HepG2 (cell line): ENCODE results near the gene NOXA1. TPM values are rescaled to one million over a fixed set of nuclear protein-coding genes. Genes with fewer than 3 reads are reported as not detected.
A peak's percentile ranks its signal among the peaks of the same experiment; 100 is the strongest.

ENCODE experiments used
- GPN1 ChIP-seq: sonication (generic); formaldehyde crosslinking; IDR thresholded peaks from 2 replicates; pipeline ENCODE4 v1.5.1; 2020; ENCODE audit warnings: missing genetic modification reagents, borderline replicate concordance
- HES4 ChIP-seq: sonication (generic); formaldehyde crosslinking; IDR thresholded peaks from 2 replicates; pipeline ENCODE4 v1.9.0; 2021; ENCODE audit warnings: mild to moderate bottlenecking, missing genetic modification reagents, borderline replicate concordance
- HMGA1 ChIP-seq: sonication (generic); formaldehyde crosslinking; conservative IDR thresholded peaks from 2 replicates; pipeline ENCODE4 v1.4.0; 2020; ENCODE audit warnings: missing genetic modification reagents
- MED13 ChIP-seq: sonication (generic); formaldehyde crosslinking; IDR thresholded peaks from 2 replicates; pipeline ENCODE4 v1.5.0; 2020; ENCODE audit warnings: missing genetic modification reagents
- MLLT10 ChIP-seq: sonication (generic); formaldehyde crosslinking; IDR thresholded peaks from 2 replicates; pipeline ENCODE4 v1.4.0; 2020; ENCODE audit warnings: missing genetic modification reagents
- MTA3 ChIP-seq: sonication (generic); formaldehyde crosslinking; IDR thresholded peaks from 2 replicates; pipeline ENCODE4 v1.4.0; 2020; ENCODE audit warnings: missing genetic modification reagents
- NR3C1 ChIP-seq: sonication (generic); formaldehyde crosslinking; IDR thresholded peaks from 2 replicates; pipeline ENCODE4 v1.4.0; 2020; ENCODE audit warnings: missing genetic modification reagents
- RFX1 ChIP-seq: fragments of 450-650 bp; IDR thresholded peaks from 2 replicates; pipeline ENCODE4 v1.6.1; 2017
- ZBTB1 ChIP-seq: sonication (generic); formaldehyde crosslinking; IDR thresholded peaks from 2 replicates; pipeline ENCODE4 v1.4.0; 2020; ENCODE audit warnings: missing genetic modification reagents, borderline replicate concordance
- ZNF138 ChIP-seq: sonication (generic); formaldehyde crosslinking; IDR thresholded peaks from 2 replicates; pipeline ENCODE4 v1.5.0; 2020; ENCODE audit warnings: mild to moderate bottlenecking, low read depth, missing genetic modification reagents
- ZNF672 ChIP-seq: sonication (generic); formaldehyde crosslinking; IDR thresholded peaks from 2 replicates; pipeline ENCODE4 v1.8.1; 2022; ENCODE audit warnings: missing genetic modification reagents
- ZSCAN22 ChIP-seq: sonication (generic); formaldehyde crosslinking; IDR thresholded peaks from 2 replicates; pipeline ENCODE4 v1.4.0; 2020; ENCODE audit warnings: mild to moderate bottlenecking, missing genetic modification reagents
- polyA plus RNA-seq, 8 experiments: library from polyadenylated mRNA; depleted of rRNA in 3 of 8; stranded (reverse) in 7 of 8; unstranded in 1 of 8; fragments of >200 nt; fragmentation: Illumina TruSeq in 4 of 8; extraction: Trizol in 4 of 8; gene quantifications; 2 replicates each; pipeline versions ENCODE4 v1.2.1 to v1.2.3, GENCODE V29; 2011 to 2016; ENCODE audit warnings: low read depth in 4 of 8, missing spikeins in 1 of 8, mixed read lengths in 1 of 8; ENCODE audit not compliant: insufficient read depth in 1 of 8
- total RNA-seq, 5 experiments: library from RNA; depleted of rRNA; stranded (reverse); fragments of >200 nt; fragmentation: Illumina TruSeq; extraction: Trizol; gene quantifications; 2 replicates each; pipeline ENCODE4 v1.2.3, GENCODE V29; 2016; ENCODE audit warnings: low read depth in 1 of 5
- TF ChIP-seq, protein P1 (sequence below): IDR thresholded peaks from 2 replicates; pipeline ENCODE4 v1.6.1; 2012; ENCODE audit warnings: low read length, improper control_type of control experiment
- TF ChIP-seq, protein P2 (sequence below): sonication (generic); formaldehyde crosslinking; IDR thresholded peaks from 2 replicates; pipeline ENCODE4 v1.5.0; 2020; ENCODE audit warnings: missing genetic modification reagents
- TF ChIP-seq, protein P3 (sequence below): sonication (generic); formaldehyde crosslinking; IDR thresholded peaks from 2 replicates; pipeline ENCODE4 v1.5.0; 2020; ENCODE audit warnings: mild to moderate bottlenecking, missing genetic modification reagents
- TF ChIP-seq, protein P4 (sequence below): sonication (generic); formaldehyde crosslinking; IDR thresholded peaks from 2 replicates; pipeline ENCODE4 v1.8.0; 2023; ENCODE audit warnings: mild to moderate bottlenecking, missing genetic modification reagents
- TF ChIP-seq, protein P5 (sequence below): sonication (generic); formaldehyde crosslinking; IDR thresholded peaks from 2 replicates; pipeline ENCODE4 v1.4.0; 2020; ENCODE audit warnings: mild to moderate bottlenecking, missing genetic modification reagents
- TF ChIP-seq, protein P6 (sequence below): sonication (generic); formaldehyde crosslinking; IDR thresholded peaks from 2 replicates; pipeline ENCODE4 v1.8.0; 2022; ENCODE audit warnings: low read depth, missing genetic modification reagents
- TF ChIP-seq, protein P7 (sequence below): sonication (generic); formaldehyde crosslinking; IDR thresholded peaks from 2 replicates; pipeline ENCODE4 v1.8.1; 2023; ENCODE audit warnings: missing genetic modification reagents, mild to moderate bottlenecking, borderline replicate concordance

Gene NOXA1
- total and polyA plus RNA-seq, 2 of the 13 experiments (the other 11 are each of a cell fraction or from before 2014, with no cell fraction given): 0.78 to 1.2 TPM

DNA sequence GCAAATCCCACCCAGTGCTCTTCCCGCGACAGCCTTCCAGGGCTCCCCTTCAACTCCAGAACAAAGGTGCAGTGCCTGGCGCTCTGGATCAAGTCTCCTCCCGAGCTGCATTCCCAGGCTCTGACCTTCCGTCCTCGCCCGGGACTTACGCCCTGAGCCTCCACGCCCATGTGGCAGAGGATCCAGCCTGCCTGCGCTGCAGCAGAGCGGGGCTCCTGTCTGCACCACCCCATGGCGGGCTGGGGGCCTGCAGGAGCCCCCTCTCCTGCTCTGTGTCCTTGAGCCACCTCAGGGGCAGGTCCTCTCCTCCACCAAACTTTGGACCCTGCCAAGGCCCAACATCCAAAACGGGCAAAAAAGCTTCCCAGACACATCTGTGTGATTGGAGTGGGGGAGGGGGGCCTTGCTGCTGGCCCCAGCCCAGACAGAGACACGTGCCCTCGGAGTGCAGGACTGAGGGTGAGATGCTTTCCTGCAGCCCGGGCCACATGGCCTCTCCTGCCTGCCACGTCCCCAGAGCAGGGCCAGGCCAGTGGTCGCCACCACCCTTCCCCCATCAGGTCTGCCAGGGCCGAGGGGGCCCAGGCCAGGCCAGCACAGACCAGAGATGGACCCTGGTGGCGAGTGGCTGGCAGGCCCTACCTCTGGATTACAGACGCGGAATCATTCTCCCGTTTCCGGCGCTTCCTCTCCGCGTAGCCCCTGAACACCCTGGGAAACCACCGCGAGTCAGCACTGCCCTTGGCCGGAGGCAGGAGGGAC is 31.6 kb downstream of the NOXA1 start (continued):
- TF ChIP-seq, protein P1, sequence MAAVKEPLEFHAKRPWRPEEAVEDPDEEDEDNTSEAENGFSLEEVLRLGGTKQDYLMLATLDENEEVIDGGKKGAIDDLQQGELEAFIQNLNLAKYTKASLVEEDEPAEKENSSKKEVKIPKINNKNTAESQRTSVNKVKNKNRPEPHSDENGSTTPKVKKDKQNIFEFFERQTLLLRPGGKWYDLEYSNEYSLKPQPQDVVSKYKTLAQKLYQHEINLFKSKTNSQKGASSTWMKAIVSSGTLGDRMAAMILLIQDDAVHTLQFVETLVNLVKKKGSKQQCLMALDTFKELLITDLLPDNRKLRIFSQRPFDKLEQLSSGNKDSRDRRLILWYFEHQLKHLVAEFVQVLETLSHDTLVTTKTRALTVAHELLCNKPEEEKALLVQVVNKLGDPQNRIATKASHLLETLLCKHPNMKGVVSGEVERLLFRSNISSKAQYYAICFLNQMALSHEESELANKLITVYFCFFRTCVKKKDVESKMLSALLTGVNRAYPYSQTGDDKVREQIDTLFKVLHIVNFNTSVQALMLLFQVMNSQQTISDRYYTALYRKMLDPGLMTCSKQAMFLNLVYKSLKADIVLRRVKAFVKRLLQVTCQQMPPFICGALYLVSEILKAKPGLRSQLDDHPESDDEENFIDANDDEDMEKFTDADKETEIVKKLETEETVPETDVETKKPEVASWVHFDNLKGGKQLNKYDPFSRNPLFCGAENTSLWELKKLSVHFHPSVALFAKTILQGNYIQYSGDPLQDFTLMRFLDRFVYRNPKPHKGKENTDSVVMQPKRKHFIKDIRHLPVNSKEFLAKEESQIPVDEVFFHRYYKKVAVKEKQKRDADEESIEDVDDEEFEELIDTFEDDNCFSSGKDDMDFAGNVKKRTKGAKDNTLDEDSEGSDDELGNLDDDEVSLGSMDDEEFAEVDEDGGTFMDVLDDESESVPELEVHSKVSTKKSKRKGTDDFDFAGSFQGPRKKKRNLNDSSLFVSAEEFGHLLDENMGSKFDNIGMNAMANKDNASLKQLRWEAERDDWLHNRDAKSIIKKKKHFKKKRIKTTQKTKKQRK: no peak
- TF ChIP-seq, protein P2, sequence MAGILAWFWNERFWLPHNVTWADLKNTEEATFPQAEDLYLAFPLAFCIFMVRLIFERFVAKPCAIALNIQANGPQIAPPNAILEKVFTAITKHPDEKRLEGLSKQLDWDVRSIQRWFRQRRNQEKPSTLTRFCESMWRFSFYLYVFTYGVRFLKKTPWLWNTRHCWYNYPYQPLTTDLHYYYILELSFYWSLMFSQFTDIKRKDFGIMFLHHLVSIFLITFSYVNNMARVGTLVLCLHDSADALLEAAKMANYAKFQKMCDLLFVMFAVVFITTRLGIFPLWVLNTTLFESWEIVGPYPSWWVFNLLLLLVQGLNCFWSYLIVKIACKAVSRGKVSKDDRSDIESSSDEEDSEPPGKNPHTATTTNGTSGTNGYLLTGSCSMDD (CRISPR knock-in tag): 0 out of 2 replicates have a peak, but pooled peaks have one; percentile 14
- TF ChIP-seq MLLT10 (CRISPR knock-in tag): no peak
- no peak for TF ChIP-seq RFX1
- TF ChIP-seq ZNF672: no peak
- TF ChIP-seq, protein P3, sequence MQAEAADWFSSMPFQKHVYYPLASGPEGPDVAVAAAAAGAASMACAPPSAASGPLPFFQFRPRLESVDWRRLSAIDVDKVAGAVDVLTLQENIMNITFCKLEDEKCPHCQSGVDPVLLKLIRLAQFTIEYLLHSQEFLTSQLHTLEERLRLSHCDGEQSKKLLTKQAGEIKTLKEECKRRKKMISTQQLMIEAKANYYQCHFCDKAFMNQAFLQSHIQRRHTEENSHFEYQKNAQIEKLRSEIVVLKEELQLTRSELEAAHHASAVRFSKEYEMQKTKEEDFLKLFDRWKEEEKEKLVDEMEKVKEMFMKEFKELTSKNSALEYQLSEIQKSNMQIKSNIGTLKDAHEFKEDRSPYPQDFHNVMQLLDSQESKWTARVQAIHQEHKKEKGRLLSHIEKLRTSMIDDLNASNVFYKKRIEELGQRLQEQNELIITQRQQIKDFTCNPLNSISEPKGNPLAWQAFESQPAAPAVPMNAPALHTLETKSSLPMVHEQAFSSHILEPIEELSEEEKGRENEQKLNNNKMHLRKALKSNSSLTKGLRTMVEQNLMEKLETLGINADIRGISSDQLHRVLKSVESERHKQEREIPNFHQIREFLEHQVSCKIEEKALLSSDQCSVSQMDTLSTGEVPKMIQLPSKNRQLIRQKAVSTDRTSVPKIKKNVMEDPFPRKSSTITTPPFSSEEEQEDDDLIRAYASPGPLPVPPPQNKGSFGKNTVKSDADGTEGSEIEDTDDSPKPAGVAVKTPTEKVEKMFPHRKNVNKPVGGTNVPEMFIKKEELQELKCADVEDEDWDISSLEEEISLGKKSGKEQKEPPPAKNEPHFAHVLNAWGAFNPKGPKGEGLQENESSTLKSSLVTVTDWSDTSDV (CRISPR knock-in tag): peak; percentile 72; the same call in 1 of the 2 replicates
- no peak for TF ChIP-seq ZNF138 (CRISPR knock-in tag)
- no peak for TF ChIP-seq GPN1 (CRISPR knock-in tag)
- no peak for TF ChIP-seq NR3C1 (CRISPR knock-in tag)
- no peak for TF ChIP-seq MTA3 (CRISPR knock-in tag)
- peak; percentile 66; the same call in 1 of the 2 replicates for TF ChIP-seq MED13 (CRISPR knock-in tag)
- no peak for TF ChIP-seq ZSCAN22
- TF ChIP-seq, protein P4, sequence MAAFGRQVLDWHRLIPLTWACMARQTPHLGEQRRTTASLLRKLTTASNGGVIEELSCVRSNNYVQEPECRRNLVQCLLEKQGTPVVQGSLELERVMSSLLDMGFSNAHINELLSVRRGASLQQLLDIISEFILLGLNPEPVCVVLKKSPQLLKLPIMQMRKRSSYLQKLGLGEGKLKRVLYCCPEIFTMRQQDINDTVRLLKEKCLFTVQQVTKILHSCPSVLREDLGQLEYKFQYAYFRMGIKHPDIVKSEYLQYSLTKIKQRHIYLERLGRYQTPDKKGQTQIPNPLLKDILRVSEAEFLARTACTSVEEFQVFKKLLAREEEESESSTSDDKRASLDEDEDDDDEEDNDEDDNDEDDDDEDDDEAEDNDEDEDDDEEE: peak; percentile 92
- no peak for TF ChIP-seq ZBTB1
- no peak for TF ChIP-seq HMGA1 (CRISPR knock-in tag)
- TF ChIP-seq, protein P5, sequence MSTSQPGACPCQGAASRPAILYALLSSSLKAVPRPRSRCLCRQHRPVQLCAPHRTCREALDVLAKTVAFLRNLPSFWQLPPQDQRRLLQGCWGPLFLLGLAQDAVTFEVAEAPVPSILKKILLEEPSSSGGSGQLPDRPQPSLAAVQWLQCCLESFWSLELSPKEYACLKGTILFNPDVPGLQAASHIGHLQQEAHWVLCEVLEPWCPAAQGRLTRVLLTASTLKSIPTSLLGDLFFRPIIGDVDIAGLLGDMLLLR: peak; percentile 77; the same call in 1 of the 2 replicates
- TF ChIP-seq, protein P6, sequence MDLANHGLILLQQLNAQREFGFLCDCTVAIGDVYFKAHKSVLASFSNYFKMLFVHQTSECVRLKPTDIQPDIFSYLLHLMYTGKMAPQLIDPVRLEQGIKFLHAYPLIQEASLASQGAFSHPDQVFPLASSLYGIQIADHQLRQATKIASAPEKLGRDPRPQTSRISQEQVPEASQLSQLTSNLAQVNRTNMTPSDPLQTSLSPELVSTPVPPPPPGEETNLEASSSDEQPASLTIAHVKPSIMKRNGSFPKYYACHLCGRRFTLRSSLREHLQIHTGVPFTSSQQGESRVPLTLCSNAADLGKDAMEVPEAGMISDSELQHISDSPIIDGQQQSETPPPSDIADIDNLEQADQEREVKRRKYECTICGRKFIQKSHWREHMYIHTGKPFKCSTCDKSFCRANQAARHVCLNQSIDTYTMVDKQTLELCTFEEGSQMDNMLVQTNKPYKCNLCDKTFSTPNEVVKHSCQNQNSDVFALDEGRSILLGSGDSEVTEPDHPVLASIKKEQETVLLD (CRISPR knock-in tag): 0 out of 2 replicates have a peak, but pooled peaks have one; percentile 51
- TF ChIP-seq HES4 (CRISPR knock-in tag): peak; percentile 88
- TF ChIP-seq, protein P7, sequence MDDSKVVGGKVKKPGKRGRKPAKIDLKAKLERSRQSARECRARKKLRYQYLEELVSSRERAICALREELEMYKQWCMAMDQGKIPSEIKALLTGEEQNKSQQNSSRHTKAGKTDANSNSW (CRISPR knock-in tag): no peak
